Esophagus mucosa (tissue), 1 donor: Measurements from ENCODE around the gene ADARB2. TPM values are rescaled to one million over a fixed set of nuclear protein-coding genes. Genes with fewer than 3 reads are reported as not detected.
"Not testable (repeated sequence)": the region's sequence is repeated elsewhere in the genome, so short reads cannot be mapped to it uniquely, and the experiment has no call there.

Source experiments
- ATAC-seq: fragments of 200-7000 bp; cut with Tn5 transposase; one replicate; pipeline ENCODE4 v1.9.1; 2020
- total RNA-seq: library from RNA; stranded (reverse); gene quantifications from one replicate; pipeline ENCODE4 v1.2.4, GENCODE V29; 2023
- donor health status: DM: yes; HTN: yes; CAD: no.

Gene ADARB2
- total RNA-seq, 1 donor from 2014 or later: 0.20 TPM

DNA sequence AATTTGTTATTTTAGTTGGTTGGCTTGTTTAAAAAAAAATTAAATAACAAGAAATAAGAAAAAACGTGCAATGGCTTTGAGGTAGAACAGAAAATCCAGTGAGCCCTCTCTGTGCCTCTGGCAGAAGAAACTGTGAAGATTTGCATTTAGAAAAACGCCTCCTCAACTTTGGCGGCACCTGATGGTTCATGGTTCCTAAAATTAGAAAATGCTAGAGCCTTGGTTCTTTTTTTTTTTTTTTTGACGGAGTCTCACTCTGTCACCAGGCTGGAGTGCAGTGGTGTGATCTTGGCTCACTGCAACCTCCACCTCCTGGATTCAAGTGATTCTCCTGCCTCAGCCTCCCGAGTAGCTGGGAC lies 576.0 kb downstream of the ADARB2 start:
- not testable (repeated sequence) for ATAC-seq

DNA sequence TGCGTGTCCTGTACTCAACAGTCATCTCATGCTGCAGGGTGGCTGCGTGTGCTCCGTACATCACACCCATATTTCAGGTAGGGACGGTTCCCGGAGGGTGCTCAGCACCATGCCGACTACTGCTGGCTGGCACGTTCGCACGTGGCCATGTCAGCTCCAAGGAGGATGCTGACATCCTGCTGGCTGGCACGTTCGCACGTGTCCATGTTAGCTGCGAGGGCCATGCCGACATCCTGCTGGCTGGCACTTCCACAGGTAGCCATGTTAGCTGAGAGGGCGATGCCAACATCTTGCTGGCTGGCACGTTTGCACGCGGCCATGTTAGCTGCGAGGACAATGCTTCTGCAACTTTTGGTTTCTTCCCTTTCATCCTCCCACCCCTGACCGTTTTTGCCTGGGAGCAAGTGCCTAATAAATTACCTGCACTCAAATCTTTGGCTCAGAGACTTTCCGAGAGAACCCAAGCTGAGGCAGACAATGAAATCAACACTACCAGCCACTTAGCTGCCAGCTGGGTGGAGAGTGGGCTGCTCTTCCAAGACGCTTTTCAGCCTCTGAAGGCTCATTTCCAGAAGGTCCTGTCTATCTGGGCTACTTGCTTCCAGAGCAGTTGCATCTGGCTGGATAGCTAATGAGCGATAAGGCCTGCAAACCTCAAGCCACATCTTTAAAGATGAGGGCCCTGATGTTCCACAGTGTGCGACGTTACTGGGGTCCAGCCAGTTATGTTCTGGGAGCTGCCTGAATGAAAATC lies 576.6 kb downstream of the ADARB2 start:
- ATAC-seq: no peak

DNA sequence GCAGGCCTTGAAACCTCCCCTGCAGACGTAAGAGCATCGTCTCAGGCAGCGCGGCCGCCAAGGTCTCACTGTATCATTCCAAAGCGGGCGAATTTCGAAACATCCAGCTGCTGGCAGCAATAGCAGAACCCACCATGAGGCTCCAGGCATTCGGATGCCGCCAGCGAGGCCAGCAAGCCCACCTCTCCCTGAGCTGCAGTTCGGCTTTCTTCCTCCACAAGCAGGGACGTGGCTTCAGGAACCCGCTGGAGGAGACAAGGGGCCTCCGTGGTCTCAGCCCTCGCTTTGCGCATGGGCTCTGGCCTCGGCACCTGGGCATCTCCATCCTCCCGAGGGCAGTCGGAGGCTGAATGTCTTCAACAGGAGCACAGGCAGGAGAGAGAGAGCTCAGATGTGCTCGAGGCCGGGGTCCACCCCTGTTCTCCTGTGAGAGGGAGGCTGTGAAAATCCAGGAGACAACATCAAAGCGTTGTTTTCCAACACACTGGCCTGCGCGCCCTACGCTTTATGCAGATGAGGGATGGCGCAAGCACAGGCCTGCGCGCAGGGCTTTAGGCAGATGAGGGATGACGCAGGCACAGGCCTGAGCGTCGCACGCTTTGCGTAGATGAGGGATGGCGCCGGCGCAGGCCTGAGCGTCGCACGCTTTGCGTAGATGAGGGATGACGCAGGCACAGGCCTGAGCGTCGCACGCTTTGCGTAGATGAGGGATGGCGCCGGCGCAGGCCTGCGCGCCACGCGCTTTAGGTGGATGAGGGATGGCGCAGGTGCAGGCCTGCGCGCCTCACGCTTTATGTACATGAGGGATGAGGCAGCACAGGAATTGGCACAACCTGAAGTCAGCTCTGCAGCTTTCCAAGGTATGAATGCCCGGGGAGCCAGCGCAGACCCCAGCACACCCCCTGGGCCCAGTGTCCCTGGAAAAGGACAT lies 577.9 kb downstream of the ADARB2 start:
- no peak for ATAC-seq

DNA sequence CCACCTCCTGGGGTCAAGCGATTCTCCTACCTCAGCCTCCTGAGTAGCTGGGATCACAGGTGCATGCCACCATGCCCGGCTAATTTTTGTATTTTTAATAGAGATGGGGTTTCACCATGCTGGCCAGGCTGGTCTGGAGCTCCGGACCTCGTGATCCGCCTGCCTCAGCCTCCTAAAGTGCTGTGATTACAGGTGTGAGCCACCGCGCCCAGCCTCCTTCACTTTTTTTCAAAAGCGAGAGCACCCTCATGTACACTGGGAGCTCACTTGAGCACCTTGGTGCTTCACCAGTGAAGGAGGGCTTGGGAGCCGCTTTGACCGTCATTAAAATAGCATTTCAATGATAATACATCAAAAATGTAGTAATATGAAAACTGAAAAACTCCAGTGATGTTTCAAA lies 578.8 kb downstream of the ADARB2 start:
- ATAC-seq: not testable (repeated sequence)

DNA sequence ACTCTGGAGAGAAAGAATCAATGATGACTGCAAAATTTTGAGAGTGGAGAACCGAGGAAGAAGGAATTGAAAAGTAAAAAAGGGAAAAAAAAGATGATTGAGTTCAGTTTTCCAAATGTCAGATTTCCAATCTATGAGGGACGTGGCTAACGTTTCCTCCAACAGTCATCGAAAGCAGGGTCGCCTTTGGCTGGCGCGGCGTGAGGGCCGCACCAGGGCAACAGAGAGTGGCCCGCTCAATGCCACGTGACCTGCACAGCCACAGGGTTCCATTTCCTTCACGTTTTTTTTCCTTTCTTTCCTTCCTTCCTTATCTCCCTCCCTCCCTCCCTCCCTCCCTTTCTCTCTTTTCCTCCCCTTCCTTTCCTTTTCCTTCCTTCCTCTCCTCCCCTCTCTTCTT lies 579.3 kb downstream of the ADARB2 start:
- ATAC-seq: no peak

DNA sequence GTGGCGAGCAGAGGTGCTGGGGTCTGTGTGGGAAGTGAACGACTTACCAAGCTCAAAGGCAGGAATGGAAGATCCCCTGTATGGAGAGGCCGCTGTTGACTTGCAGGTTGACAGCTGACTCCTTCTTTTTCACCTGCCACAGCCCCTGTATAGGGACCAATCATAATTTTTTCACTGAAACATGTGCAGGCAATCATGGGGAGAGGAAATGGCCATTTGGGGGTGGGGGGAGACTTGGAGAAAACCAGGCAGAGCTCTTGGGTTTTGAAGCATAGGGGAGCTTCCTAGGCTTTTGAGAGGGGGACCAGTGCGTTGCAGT lies 579.8 kb downstream of the ADARB2 start:
- ATAC-seq: no peak

DNA sequence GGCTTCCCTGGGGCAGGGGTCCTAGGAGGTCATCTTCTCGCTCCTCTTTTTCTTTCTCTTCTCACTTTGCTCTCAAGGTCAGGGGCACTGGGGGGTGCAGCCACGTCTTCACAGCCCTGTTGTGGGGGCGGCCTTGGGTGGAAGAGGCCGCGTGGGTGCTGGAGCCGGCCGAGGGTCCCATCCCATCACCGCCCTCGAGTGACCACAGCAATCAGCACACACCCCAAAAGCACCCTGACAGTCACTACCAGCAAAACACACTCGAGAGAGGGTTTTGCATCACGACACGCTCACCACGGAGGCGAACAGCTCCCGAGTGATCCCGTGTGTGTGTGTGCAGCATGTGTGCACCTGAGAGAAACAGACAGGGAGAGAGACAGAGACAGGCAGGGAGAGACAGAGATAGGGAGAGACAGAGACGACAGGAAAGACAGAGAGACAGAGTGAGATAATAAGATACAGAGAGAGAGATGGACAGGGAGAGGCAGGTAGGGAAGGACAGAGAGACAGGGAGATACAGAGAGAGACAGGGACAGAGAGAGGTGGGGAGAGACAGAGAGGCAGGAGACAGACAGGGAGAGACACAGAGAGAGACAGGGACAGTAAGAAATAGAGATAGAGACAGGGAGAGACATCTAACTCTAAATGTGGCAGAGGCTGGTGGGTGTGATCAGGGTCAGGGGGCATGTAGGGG lies 580.3 kb downstream of the ADARB2 start:
- ATAC-seq: no peak

DNA sequence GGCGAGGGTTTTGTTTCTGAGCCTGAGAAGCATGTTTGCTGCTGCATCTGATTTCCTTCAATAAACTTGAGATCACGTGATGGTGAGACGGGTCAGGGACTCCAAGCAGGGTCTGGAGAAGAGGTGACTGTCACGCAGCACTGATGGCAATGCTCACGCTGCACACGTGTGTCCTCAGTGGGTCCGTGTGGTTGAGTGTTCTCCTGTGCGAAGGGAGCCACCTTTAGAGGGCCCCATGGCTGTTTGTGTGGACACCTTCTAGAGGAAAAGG lies 580.8 kb downstream of the ADARB2 start:
- ATAC-seq: no peak

DNA sequence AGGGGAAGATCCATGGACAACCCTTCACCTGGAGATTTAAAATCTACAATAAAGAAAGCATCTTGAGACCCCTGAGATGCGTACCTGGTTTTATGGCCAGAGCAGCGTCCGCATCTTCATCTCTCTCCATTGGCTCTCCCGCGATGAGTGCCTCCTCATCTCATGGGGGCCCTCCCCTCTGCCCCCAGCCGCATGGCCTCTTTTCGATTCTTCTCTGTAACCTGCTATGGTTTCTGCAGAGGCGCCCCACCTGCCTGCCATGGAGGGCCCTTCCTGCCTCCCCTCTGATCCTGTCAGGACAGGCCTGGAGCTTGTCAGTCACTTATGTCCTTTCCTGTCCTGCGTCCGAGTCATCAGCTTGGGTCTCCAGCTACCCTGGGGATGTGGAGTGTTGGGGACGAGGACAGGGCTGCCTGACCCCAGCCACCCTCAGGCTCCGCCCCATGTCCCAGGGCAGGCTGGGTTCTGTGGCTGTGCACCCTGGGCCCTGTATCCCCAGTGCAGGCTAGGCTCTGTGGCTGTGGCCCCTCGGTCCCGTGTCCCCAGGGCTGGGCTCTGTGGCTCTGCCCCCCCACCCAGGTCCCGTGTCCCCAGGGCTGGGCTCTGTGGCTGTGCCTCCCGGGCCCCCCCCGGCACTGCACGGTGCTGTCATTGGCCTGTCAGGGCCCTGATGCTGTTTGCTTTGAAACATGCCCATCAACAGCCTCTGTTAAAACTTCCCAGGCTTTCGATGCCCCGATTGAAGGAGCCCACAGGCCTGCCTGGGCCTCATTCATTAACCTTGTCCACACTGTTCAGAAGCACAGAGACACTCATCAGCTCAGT lies 581.3 kb downstream of the ADARB2 start:
- ATAC-seq: no peak

DNA sequence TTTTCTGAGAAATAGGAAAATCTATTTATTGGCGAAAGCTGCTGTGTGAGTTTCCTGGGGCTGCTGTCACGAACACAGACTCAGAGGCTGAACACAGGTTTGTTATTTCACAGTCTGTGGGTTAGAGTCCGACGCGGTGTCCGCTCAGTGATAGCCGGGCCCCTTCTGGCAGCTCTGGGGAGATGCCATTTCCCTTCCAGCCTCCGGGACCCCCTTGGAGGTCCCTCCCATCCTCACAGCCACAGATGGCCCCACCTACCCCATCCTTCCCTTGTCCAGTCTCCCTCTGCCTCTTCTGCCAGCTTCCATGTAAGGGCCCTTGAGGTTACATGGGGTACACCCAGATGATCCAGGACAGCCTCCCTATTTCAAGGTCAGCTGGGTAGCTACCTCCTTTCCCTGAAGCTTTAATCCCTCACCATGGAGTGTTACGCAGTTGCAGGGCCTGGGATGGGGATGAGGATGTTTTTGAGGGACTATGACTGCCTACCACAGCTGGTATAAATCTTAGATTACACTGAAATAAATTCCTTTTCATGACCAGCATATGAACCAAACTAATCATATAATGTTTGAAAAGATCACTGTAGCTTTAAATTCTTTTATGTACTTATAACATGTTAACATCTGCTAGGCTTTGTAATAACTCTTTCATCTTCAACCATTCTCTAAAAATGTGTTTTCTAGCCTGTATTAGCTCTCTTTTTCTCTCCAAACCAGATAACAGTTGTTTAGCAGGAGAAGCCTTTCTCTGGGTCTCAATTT lies 582.6 kb downstream of the ADARB2 start:
- no peak for ATAC-seq

DNA sequence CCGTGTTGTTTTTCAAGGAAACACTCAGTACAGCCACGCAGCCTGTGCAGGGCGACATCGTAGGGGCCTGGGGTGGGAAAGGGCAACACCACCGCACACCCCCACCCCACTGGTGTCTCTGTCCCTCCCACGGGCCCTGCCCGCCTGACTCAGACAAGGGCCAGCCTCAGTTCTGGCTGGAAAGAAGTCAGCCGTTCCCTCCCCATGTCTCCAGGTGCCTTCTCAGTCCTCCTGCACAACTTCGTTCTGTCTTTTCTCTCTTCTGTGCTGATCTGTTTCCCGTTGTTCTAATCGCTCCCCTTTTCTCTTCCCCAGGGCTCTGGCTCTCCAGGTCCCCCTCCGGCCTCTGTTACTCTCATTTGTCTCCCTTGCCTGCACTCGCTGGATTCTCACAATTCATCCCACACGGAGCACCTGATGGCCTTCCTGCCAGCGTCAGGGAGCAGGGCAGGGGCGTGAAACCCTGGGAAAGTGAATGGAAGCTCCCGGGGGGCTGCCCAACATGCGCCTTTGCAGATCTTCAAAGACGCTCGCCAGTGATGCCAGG lies 583.4 kb downstream of the ADARB2 start:
- ATAC-seq: no peak

DNA sequence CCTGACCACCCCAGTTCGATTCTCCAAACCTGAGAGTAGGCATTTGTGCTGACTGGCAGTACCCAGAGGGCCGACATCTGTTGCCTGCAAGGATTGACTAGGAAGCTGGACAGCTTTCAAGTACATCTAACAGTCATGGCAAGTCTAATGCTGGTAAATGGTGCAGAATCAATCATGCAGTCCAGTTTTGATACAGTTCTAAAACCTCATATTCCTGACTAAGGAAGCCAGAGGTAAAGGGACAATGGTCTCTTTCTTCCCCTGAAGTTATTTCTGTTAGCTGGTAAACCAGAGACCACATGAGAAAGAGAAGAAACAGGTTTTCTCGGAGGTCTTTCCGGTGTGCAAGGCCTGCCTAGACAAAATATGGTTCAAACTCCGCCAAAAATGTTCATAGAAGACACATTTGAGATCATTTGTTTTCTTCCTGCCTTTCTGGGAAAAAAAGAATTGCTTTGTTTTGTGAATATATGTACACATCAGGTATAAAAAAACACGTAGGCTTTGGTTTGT lies 584.0 kb downstream of the ADARB2 start:
- no peak for ATAC-seq

DNA sequence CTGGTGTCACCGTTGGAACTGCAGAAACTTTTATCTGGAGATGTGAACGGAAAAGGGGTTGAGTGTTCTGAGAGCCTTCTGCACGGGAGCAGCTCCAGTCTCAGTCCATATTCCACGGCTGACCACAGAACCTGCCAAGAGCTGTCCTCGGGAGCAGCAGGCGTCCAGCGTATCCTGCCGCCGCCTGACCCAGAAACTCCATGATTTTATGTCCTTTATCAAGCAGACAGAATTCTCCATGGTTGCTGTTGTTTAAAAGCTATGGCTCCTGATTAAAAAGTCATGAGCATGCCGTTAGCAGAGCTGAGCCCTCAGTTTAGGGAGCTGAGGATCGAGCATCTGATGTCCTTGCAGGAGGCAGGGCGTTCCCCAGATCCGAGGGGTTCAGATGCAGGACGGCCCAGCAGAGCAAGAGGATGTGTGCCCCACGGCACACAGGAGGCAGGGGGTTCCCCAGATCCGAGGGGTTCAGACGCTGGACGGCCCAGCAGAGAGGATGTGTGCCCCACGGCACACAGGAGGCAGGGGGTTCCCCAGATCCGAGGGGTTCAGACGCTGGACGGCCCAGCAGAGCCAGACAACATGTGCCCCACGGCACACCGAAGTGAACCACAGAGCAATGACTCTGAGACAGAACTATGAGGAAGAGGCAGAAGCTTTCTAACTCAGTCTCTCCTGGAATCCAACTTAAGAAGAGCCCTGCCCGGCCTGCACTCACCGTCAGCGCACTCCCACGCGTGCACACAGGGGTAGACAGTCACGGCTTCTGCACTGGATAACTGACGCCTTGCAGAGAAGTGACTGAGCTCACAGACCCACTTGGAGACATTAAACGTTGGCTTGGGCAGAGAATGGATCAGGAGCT lies 584.7 kb downstream of the ADARB2 start:
- no peak for ATAC-seq

DNA sequence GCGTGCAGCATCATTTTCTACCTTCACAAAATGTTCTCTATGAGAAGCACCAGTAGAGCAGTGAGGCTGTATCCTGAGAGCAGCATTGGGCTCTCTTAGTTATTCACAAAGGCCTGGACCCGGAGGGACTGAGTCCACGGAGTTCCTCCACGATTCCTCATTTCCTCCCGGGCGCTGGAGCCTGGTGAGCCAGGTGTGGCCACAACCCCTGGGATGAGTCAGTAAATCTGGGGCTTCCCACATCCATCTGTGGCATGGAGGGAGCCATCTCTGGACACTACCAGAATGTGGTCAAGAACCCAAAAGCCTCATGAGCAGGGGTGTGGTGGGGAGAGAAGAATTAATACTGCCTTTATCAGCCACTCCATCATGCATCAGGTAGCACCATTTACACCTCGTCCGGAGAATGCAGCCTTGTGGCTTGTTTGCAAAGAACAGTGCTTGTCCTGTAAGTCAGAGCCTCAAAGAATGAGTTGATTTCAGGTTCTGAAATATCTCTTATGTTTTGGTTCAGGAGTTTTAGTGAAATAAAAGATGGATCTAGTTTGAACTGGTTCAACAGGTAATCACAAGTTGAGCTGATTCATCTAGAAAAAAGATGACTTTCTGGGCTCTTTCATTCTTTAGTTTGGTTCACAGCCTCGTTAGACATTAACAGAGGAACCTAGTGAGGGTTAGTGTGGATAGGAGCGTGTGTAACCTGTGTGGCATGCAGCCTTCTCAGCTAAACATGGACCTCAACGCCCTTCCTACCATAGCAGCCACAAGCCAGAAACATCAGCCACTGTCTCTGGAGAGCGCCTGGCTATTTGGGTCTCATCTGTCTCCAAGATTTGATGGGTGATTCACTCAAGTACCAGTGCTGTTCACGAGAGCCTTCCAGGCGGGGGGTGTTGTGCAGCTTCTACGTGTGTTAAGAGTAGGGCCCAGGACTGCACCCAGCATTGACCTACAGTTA lies 586.0 kb downstream of the ADARB2 start:
- peak; percentile 56 for ATAC-seq

DNA sequence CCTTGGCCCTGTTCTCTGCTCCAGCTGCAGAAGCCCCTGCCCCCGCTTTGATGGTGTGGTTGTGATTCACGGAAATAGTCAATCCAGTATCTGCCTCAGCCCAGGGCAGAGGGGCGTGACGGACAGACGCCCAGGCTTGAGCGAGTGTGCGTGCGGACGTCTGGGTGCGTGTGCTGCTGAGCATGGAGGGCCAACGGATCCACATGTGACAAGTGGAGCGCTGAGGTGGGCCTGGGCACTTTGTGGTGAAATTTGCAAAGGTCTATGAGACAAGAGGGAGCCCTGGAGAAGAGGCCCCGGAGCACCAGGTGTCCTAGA lies 586.7 kb downstream of the ADARB2 start:
- ATAC-seq: no peak

DNA sequence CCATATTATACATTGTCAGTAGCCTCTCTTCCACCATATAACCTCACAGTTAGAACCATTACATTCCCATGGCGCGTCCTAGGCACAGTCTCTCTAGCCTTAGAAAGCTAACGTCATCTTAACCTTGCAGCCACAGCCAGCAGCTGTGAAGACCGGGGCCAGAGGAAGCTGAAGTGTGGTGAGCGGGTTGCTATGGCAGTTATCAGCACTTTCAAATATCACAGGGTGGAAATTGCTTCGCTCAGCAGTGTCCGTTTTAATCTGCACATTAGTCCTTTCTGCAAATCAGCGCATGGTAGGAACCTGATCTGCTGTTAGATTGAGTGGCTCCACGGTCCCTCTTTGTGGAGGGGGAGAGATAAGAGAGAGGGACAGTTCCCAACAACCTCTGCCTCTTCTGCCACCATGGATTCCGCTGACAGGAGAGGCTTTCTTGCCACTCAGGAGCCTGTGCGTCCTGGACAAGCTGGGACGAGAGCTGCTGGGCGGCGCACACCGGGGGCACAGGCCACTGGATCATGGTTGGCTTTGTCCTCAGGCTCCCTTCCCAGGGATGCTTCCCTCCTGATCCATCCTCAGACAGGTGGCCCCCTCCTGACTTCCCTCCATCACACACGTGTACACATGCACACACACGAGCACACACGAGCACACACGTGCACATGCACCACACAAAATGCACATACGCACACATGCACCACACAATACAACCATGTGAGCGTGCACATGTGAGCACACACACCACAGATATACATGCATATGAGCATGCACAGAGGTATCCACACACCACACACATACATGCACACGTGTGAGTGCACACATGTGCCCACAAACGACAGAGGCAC lies 587.3 kb downstream of the ADARB2 start:
- no peak for ATAC-seq

DNA sequence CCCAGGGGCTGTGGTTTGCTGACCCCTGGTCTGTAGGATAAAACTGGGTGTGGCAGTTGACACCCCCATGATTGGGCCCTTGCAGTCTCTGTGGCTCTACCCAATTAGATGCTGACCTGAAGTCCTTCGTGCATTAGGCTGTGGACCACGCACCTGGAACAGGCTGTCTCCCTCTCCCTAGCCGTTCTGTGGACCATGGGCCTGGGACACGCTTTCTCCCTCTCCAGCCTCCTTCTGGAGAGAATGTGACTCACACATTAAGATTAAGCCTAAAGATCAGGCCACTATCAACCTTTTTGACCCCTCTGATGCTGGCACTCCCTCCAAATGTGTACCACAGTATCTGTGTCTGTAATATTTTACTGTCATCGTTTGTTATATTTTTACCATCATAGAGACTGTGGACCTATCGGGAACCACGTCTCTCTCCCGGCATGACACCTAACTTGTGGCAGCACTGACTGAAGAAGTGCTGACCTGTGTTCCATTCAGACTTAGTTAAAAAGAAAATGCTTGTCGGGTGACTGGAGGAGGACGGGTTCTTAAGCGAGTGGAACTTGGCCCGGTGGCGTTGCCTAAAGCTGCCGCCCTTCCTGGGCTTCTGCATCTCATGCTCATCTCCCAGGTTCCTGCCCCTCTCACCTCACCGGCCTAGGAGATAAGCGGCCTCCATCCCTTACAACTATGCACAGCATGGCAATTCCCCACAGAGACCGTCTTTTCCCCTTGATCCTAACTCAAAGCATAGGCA lies 588.3 kb downstream of the ADARB2 start:
- no peak for ATAC-seq

DNA sequence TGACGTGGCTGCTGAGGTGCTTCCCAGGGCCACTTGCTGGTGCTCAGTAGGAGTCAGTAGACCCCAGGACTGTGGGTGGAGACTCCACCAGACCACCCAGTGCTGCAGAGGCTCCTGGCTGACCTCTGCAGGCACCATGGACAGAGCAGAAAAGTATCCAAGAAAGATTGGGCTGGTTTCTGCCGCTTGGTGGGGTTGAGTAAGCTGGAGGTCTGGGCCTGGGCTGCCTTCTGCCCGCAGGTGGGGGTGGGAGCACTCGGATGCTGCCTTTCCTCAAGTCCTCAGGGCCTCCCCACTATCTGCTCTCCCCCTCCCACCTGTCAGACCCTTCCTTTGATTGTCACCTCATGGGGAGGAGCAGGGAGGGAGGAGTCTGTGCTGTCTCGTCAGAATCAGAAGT lies 589.5 kb downstream of the ADARB2 start:
- no peak for ATAC-seq
